Esophagus squamous epithelium (tissue), 5 donors: Measurements from ENCODE around the gene ZSCAN1. TPM values are rescaled to one million over a fixed set of nuclear protein-coding genes. Genes with fewer than 3 reads are reported as not detected.

Experiments used
- DNase-seq: peaks from one replicate; lab custom pipeline; 2025; lab: John Stamatoyannopoulos, UW
- H3K27ac ChIP-seq, 4 donors: fragments of 200-600 bp; sonication (generic); one replicate each; pipeline ENCODE4 v1.5.1; 2016 to 2019; ENCODE audit warnings: mild to moderate bottlenecking in 1 of 4
- H3K27me3 ChIP-seq, 4 donors: fragments of 200-600 bp; sonication (generic); 1 replicate in 3 of 4; 2 replicates in 1 of 4; pipeline versions ENCODE4 v1.5.1 to v1.6.0; 2017 to 2021; ENCODE audit warnings: antibody characterized with exemption in 1 of 4
- H3K36me3 ChIP-seq, 3 donors: fragments of 200-600 bp; sonication (generic); one replicate each; pipeline ENCODE4 v1.5.1; 2016 to 2019
- H3K4me1 ChIP-seq, 3 donors: fragments of 200-600 bp; sonication (generic); one replicate each; pipeline ENCODE4 v1.5.1; 2017 to 2019
- H3K4me3 ChIP-seq, 4 donors: fragments of 200-600 bp; sonication (generic); 1 replicate in 3 of 4; 2 replicates in 1 of 4; pipeline ENCODE4 v1.5.1; 2016 to 2019; ENCODE audit warnings: mild to moderate bottlenecking in 2 of 4, moderate library complexity in 1 of 4
- H3K9me3 ChIP-seq, 3 donors: fragments of 200-600 bp; sonication (generic); one replicate each; pipeline ENCODE4 v1.5.1; 2016 to 2019
- POLR2A ChIP-seq, 4 donors: fragments of 450-650 bp; IDR thresholded peaks; one replicate each; pipeline ENCODE4 v1.6.1; 2017; ENCODE audit warnings: antibody characterized with exemption in 4 of 4, mild to moderate bottlenecking in 4 of 4, moderate library complexity in 3 of 4
- WGBS, 2 donors: methylation state at CpG; one replicate each; pipeline ENCODE4 v1.1.5; 2018; 5-methylcytosine and 5-hydroxymethylcytosine counted together
- intact Hi-C: fragments of 100-400 bp; cut with DNase I; formaldehyde crosslinking; loops from one replicate; pipeline ENCODE4 v1.15.0; 2022
- total RNA-seq, 4 donors: library from RNA; depleted of rRNA; stranded (reverse); fragments of >200 nt; gene quantifications; one replicate each; pipeline ENCODE4 v1.1.0, GENCODE V29; 2016
- TF ChIP-seq, protein P1 (sequence below), 6 experiments: fragments of 450-650 bp in 4 of 6; fragments of 200-600 bp in 2 of 6; sonication (generic) in 2 of 6; IDR thresholded peaks; one replicate each; pipeline ENCODE4 v1.5.1; 2016 to 2019; ENCODE audit warnings: antibody characterized with exemption in 6 of 6, mild to moderate bottlenecking in 4 of 6, moderate library complexity in 4 of 6
- donor health status: DM: yes; HTN: yes; CAD: no.

ZSCAN1 gene, protein sequence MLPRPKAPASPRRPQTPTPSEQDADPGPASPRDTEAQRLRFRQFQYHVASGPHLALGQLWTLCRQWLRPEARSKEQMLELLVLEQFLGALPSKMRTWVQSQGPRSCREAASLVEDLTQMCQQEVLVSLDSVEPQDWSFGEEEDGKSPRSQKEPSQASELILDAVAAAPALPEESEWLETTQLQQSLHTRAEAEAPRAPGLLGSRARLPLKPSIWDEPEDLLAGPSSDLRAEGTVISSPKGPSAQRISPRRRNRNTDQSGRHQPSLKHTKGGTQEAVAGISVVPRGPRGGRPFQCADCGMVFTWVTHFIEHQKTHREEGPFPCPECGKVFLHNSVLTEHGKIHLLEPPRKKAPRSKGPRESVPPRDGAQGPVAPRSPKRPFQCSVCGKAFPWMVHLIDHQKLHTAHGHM
- under 1 TPM in 1 of 4 donors, not detected in 3; 0.48 TPM for total RNA-seq

DNA sequence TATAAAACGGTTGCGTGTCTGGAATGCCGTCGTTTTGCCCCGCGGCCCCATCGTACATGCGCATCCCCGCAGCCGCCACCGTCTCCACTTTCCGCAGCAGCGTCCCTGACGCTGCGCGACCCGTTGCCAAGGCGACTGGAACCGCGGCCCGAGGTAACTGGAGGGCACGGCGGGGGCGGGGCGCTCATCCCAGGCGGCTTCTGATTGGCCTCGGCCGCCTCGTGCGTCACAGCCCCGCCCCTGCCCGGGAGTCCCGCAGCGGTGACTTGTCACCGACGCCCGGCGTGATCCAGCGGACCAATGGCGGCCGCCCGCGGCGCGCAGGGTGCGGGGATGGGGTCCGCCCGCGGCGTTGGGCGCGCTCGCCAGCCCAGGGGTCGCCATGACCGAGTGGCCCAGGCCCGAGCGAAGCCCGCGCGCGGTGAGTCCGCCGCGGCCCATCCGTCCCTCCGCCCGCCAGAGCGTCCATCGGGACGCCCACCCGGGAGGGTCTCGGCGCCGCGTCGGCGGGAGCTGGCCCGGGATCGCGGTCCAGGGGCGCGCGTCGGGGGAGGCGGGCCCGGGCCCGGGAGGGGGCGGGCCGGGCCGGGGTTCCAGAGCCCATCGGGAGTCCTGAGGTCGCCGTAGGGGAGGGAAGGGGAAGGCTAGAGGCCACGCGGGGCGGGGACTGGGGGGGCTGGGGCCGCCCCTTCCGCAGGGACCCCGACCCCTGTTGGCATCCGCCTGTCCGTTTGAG is at the start of gene ZSCAN1:
TSS of gene ZSCAN1 (plus strand) at position 285 of the 736 bp plus-strand sequence. CDS start 3,812 bp downstream, outside the sequence.
- no peaks in the 10 kb centered on the region for H3K36me3 ChIP-seq
- DNase-seq, result no peak
- intact Hi-C loops, result no loop called here
- TF ChIP-seq, protein P1, sequence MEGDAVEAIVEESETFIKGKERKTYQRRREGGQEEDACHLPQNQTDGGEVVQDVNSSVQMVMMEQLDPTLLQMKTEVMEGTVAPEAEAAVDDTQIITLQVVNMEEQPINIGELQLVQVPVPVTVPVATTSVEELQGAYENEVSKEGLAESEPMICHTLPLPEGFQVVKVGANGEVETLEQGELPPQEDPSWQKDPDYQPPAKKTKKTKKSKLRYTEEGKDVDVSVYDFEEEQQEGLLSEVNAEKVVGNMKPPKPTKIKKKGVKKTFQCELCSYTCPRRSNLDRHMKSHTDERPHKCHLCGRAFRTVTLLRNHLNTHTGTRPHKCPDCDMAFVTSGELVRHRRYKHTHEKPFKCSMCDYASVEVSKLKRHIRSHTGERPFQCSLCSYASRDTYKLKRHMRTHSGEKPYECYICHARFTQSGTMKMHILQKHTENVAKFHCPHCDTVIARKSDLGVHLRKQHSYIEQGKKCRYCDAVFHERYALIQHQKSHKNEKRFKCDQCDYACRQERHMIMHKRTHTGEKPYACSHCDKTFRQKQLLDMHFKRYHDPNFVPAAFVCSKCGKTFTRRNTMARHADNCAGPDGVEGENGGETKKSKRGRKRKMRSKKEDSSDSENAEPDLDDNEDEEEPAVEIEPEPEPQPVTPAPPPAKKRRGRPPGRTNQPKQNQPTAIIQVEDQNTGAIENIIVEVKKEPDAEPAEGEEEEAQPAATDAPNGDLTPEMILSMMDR (IDR thresholded peaks at IDR 0.05), result no peak
- TF ChIP-seq POLR2A (IDR thresholded peaks at IDR 0.05), result no peak
- peaks cover 0 to 30% (median 0%) of the 10 kb centered on the region in 4 donors for H3K27me3 ChIP-seq
- peak within 1 kb of the TSS in 2 of 4 donors; percentile 21 to 70 for H3K27ac ChIP-seq
- H3K4me3 ChIP-seq, result peak within 1 kb of the TSS; percentile 22 to 60 (median 44)
- H3K4me1 ChIP-seq, result peaks cover 0 to 13% (median 0%) of the 10 kb centered on the region in 3 donors
- H3K9me3 ChIP-seq, result peaks cover 0 to 37% (median 16%) of the 10 kb centered on the region in 3 donors
- WGBS, 2 donors, result 2 to 38% methylated on average over 8 to 23 of the region's 101 CpGs

DNA sequence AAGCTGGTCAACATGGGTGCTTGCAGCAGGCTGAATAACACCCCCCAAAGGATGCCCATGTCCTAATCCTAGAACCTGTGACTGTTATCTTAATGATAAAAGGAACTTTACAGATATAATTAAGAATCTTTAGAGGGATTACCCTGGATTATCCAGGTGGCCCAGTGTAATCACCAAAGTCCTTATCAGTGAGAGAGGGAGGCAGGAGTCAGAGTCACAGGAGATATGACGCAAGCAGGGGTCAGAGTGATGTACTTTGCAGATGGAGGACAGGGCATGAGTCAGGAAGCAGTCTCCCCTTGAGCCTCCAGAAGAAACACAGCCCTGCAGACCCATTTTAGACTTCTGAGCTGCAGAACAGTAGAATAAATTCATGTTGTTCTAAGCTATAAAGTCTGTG is 41.0 kb upstream of the ZSCAN1 start:
- DNase-seq, result no peak
- TF ChIP-seq POLR2A (IDR thresholded peaks at IDR 0.05), result no peak
- TF ChIP-seq, protein P1 (IDR thresholded peaks at IDR 0.05), result no peak
- WGBS, 2 donors, result 83% methylated on average over 1 of the region's 1 CpG; no CpG with 5 or more reads in 1 of the 2 donors
- intact Hi-C loops, result no loop called here
- H3K27me3 ChIP-seq, result no peaks in the 10 kb centered on the region
- peaks cover 0 to 94% (median 72%) of the 10 kb centered on the region in 3 donors for H3K9me3 ChIP-seq
- H3K4me3 ChIP-seq, result no peak overlapping the region
- no peaks in the 10 kb centered on the region for H3K4me1 ChIP-seq
- peaks cover 11 to 96% (median 13%) of the 10 kb centered on the region in 3 donors for H3K36me3 ChIP-seq
- H3K27ac ChIP-seq, result no peak overlapping the region

DNA sequence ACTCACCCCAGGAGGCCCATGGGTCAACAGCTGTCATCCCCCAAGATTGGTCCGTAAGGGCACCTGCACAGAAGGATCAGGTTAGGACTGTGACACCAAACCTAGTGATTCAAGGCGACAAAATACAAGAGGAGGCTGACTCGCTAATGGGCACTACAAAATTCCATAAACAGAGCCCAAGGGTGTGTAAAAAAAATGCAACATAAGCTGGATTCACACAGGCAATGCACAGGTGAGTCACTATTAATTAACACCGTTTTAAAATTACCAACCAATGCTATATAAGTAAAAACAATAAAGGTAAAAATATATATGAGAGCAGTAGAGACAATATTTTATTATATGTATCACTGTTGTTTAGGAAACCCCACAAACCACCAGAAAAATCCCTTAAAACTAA is 33.1 kb upstream of the ZSCAN1 start:
- no peak for DNase-seq
- intact Hi-C loops, result loop anchor here (10.0 kb wide), 1 partner anchor 636 kb away; the partner anchor contains the start of genes TRAPPC2B and ZNF547
- no peak for TF ChIP-seq POLR2A (IDR thresholded peaks at IDR 0.05)
- TF ChIP-seq, protein P1 (IDR thresholded peaks at IDR 0.05), result no peak
- WGBS, 2 donors, result 85 to 93% methylated on average over 4 of the region's 4 CpGs
- H3K4me3 ChIP-seq, result no peak overlapping the region
- peaks cover 6 to 37% (median 10%) of the 10 kb centered on the region in 3 donors for H3K4me1 ChIP-seq
- H3K36me3 ChIP-seq, result peaks cover 19 to 76% (median 31%) of the 10 kb centered on the region in 3 donors
- H3K27me3 ChIP-seq, result no peaks in the 10 kb centered on the region
- H3K9me3 ChIP-seq, result peaks cover 0 to 79% (median 62%) of the 10 kb centered on the region in 3 donors
- no peak overlapping the region for H3K27ac ChIP-seq

DNA sequence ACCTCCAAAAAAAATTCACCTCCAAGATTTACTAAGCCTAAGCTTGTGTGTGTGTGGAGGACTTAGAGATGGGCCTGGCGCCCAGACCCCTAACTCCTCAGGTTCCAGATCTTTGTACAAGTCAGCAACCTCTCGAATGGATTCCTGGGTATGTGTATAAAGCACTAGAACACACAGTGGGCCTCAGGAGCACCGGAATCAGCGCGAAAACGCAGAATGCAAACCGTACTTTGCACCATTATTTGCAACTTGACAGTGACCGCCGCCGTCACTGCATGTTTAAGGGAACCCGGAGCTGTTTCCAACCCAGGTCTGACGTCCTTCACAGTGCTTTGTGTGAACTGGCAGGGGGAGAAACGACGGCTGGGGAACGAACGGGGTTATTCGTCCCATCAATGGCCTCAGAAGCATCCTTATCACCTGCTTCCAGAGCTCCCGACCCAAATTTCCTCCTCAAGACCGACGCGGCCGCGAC is 31.9 kb upstream of the ZSCAN1 start:
- TF ChIP-seq POLR2A (IDR thresholded peaks at IDR 0.05), result no peak
- TF ChIP-seq, protein P1 (IDR thresholded peaks at IDR 0.05), result no peak
- peak overlapping the region; percentile 94 to 98 (median 95) for H3K27ac ChIP-seq
- H3K4me1 ChIP-seq, result peaks cover 6 to 37% (median 10%) of the 10 kb centered on the region in 3 donors
- intact Hi-C loops, result loop anchor here (10.0 kb wide), 1 partner anchor 637 kb away; the partner anchor contains the start of genes TRAPPC2B and ZNF547
- 6 to 13% methylated on average over 12 to 20 of the region's 23 CpGs for WGBS, 2 donors
- H3K9me3 ChIP-seq, result peaks cover 0 to 79% (median 63%) of the 10 kb centered on the region in 3 donors
- H3K27me3 ChIP-seq, result no peaks in the 10 kb centered on the region
- peak overlapping the region; percentile 72 to 99 (median 90) for H3K4me3 ChIP-seq
- DNase-seq, result no peak
- peaks cover 19 to 76% (median 35%) of the 10 kb centered on the region in 3 donors for H3K36me3 ChIP-seq
